Dermis lymphatic vessel endothelial cell (primary cell): ENCODE results near the gene DRGX. TPM values are rescaled to one million over a fixed set of nuclear protein-coding genes. Genes with fewer than 3 reads are reported as not detected.

Source experiments
- total RNA-seq: library from RNA; depleted of rRNA; stranded (reverse); fragments of >200 nt; gene quantifications from 2 replicates; pipeline ENCODE4 v1.2.1, GENCODE V29; 2014

DRGX gene
- not detected in 2 replicates for total RNA-seq

GRCh38 chr10:49395741-49396665, at the start of gene DRGX:
Gene DRGX (minus strand): TSS chr10:49396089. CDS start chr10:49395440, 649 bp downstream.

Other genes starting within 250 kb of the DRGX start
- gene TMEM273, start 207.7 kb downstream of the DRGX start, total RNA-seq: 5.6 and 29.3 TPM in 2 replicates
- gene C10orf71, start 96.9 kb downstream of the DRGX start, total RNA-seq: not detected in 2 replicates
- 12.7 and 20.8 TPM in 2 replicates for gene ERCC6, start 143.0 kb upstream of the DRGX start, total RNA-seq
- not detected in 2 replicates for gene SLC18A3, start 214.2 kb upstream of the DRGX start, total RNA-seq
- not detected in 2 replicates for gene CHAT, start 217.9 kb upstream of the DRGX start, total RNA-seq